Stimulated activated CD8-positive, alpha-beta memory T cell treated with anti-CD3 and anti-CD28 coated beads, Interleukin-4, amount 100 ng/mL, for 48 hours (primary cell): ENCODE measurements around the gene PTPRN2.
"Not testable (repeated sequence)": the region's sequence is repeated elsewhere in the genome, so short reads cannot be mapped to it uniquely, and the experiment has no call there.

Experiments used
- DNase-seq: peaks from one replicate; pipeline ENCODE4 v3.0.0-alpha.2; 2020

Gene PTPRN2

DNA sequence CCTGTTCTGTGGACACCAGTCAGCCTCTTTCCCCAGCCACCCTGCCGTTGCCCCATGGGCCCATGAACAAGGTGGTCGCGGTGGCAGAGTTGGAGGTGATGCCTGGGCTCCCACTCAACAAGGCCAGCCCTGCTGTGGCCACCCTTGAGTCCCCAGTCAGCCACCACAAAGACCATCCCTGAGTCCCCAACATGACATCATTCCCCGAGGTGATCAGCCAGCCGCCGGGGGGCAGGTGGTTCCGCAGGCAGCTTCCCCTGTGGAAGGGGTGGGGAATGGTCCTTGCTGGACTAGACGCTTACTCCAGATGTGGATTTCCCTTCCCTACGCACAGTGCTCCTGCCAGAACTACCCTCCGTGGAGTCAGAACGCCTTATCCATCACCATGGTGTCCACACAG lies 271.7 kb downstream of the PTPRN2 start:
- no peak for DNase-seq

GRCh38 chr7:158315326-158315725 lies 272.3 kb downstream of the PTPRN2 start:
- DNase-seq = no peak

DNA sequence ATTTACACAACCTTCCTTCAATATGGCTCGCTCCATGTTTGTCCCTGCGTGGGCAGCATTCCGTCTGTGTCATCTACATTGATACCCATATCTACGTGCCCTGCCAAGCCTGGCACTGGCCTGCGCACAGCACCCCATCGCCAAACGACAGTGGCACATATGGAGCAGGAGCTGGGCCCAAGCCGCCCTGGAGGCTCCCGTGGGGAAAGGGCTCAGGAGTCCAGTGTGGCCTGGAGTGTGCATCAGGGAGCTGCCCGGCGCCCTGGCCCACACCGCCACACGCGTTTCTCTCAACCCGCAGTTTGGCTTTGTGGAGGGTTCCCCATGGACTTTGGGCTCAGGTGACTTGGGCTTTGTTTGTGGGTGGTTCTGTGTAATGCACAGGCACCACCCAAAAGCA lies 273.2 kb downstream of the PTPRN2 start:
- DNase-seq = no peak

GRCh38 chr7:158313931-158314330 lies 273.7 kb downstream of the PTPRN2 start:
- DNase-seq = no peak

- DNase-seq = no peak
Measured at GRCh38 chr7:158312789-158313188, 274.8 kb downstream of the PTPRN2 start.

GRCh38 chr7:158311791-158312190 lies 275.8 kb downstream of the PTPRN2 start:
- DNase-seq = no peak

DNA sequence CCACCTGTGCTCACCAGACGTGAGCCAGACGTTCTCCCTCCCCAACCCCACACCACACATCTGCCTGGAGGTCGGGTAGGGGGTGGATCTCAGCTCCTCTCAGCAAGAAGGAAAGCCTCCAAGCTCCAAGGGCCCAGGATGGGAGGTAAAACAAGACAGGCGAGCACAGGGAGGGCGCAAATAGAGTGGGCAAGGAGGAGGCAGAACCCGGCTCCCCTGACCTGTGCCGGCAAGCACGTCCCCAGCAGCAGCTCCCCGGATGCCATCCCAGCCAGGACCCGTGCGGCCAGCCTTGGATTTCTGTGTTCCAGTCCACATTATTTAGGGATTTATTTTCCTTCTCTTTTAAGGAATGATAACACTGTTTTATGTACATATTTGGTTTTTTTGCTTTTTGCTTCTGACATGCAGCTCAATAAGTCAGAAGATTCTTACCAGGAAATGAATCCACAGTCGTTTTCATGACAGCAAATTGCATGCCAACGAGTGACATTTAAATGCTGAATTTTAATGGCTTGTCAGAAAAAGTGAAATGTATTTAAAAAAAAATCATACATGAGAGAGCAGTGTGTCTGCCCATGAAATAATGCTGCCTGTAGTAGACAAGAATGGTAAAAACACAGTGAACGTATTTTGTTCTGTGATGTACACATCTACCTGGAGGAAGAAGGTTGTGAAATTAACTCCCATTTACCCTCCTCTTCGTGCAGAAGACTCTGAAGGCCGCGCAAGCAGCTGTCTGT lies 276.5 kb downstream of the PTPRN2 start:
- no peak for DNase-seq

DNA sequence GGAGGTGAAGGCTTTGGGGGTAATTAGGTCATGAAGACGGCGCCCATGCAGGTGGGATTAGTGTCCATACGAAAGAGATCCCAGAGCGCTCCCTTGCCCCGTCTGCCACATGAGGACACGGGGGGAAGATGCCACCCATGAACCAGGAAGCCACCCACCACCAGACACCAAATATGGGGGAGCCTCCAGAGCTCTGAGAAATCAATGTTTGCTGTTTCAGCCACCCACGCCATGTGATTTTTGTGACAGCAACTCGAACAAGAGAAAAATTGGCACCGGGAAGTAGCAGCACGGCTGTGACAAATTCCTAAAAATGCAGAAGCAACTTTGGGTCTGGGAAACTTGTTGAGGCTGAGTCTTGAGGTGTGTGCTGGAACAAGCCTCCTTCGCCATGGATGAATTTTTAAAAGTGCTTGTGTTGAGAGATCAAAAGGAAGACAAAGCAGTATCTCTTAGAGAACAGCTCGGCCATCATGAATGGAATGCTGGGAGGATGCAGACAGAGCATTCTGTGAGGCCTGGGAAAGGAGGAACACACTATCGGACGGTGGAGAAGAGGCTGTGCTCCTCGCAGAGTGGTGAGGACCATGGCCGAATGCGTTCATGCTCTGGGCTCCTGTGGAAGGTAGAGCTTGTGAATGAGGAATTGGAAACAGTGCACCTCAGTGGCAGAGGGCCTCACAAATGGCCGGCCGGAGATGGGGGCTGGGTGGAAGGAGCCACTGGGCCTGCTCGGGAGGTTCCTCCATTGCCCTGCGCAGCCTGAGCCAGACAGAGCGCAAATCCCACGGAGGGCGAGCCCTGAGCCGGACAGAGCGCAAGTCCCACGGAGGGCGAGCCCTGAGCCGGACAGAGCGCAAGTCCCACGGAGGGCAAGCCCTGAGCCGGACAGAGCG lies 277.5 kb downstream of the PTPRN2 start:
- DNase-seq = no peak

DNA sequence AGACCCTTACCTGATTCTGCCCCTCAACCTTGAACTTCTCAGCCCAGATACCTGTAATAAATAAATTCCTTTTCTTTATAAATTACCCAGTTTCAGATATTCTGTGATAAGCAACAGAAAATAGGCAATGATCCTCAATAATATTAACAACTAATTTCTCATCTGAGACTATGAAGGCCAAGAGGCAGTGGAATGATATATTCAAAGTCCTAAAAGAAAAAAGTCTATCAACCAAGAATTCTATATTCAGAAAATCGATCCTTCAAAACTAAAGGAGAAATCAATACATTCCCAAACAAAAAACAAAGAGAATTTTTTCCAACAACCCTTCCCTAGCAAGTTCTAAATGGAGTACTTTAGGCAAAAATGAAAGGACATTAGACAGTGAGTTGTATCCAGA lies 279.6 kb downstream of the PTPRN2 start:
- no peak for DNase-seq

DNA sequence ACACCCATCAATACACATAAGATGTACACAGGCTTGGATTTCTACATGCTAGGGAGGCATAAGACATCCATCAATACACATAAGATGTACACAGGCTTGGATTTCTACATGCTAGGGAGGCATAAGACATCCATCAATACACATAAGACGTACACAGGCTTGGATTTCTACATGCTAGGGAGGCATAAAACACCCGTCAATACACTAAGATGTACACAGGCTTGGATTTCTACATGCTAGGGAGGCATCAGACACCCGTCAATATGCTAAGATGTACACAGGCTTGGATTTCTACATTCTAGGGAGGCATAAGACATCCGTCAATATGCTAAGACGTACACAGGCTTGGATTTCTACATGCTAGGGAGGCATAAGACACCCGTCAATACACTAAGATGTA lies 283.6 kb downstream of the PTPRN2 start:
- not testable (repeated sequence) for DNase-seq

DNA sequence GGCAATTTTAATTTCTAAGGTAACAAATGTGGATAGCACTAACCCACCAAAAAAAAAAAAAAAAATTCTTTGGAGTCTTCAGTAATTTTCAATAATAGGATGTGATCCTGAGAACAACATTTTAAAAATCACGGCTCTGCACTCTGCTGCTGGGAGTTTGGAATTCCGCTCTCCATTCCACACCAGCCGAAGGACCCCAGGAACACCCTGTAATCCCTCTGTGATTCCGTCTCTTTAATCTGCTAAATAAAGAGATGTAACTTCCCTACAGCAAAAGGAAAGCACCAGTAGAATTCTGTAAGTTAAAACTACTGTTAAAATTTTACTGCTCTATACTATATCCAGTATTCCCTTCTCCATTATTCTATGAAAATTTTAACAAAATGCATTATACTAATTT lies 284.5 kb downstream of the PTPRN2 start:
- DNase-seq = no peak

GRCh38 chr7:158302274-158303070 lies 285.2 kb downstream of the PTPRN2 start:
- DNase-seq = no peak

DNA sequence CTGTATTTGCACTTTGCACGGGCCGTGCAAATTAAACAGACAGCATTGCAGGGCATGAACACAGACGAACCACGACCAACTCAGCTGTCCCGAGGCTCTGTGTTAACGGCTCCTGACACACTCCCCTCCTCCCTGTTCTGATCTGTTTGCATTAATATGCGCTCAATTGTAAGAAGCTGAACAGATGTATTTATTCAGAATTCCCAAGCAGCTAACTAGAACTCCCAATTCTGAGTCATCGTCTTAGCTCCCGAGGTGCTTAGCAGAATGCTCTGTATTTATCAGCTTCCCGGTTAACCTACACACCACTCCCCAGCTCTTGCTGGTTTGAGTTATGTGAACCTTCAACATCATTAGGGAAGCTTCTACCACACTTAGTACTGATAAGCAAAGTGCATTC lies 286.4 kb downstream of the PTPRN2 start:
- DNase-seq = no peak

GRCh38 chr7:158300427-158300826 lies 287.2 kb downstream of the PTPRN2 start:
- DNase-seq = no peak

- DNase-seq = no peak
Measured at GRCh38 chr7:158299607-158300006, 288.0 kb downstream of the PTPRN2 start.

DNA sequence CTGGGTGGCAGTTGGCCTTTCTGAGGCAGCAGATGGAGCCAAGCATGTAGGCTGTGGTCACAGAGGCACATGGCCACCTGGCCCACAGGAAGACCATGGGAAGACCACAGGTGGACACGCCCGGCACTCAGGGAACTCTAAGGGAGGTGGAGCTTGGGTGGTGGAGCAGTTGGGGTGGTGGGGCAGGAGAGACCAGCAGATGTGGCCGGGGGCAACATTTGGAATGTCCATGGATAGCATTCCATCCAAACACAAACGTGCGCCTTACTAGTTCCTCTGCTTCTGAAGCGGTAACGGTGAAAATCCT lies 290.9 kb downstream of the PTPRN2 start:
- no peak for DNase-seq

DNA sequence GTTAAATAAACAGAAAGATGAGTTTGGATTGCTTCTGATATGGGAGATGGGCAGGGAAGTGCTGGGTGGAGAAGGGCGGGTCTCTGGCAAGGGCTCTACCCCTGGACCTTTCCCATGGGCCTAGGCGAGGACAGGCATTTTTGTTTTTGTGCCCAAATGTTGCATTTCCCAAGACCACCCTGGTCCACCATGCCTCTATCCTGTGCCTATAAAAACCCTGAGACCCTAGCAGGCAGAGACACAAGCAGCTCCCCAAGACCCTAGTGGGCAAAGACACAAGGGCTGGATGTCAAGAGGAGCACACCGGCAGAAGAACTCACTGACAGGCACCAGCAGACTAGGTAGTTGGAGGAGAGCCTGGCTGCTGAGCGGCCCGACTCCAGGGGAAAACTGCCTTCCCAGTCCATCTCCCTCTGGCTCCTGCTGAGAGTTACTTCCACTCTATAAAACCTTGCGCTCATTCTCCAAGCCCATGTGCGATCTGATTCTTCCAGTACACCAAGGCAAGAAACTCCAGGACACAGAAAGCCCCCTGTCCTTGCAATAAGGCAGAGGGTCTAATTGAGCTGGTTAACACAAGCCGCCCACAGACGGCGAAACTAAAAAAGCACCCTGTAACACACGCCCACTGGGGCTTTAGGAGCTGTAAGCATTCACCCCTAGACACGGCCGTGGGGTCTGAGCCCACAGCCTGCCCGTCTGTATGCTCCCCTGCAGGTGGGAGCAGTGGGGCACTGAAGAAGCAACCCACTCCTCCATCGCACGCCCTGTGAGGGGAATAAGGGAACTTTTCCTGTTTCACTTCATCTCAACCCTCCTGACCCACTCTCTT lies 291.4 kb downstream of the PTPRN2 start:
- DNase-seq = no peak

DNA sequence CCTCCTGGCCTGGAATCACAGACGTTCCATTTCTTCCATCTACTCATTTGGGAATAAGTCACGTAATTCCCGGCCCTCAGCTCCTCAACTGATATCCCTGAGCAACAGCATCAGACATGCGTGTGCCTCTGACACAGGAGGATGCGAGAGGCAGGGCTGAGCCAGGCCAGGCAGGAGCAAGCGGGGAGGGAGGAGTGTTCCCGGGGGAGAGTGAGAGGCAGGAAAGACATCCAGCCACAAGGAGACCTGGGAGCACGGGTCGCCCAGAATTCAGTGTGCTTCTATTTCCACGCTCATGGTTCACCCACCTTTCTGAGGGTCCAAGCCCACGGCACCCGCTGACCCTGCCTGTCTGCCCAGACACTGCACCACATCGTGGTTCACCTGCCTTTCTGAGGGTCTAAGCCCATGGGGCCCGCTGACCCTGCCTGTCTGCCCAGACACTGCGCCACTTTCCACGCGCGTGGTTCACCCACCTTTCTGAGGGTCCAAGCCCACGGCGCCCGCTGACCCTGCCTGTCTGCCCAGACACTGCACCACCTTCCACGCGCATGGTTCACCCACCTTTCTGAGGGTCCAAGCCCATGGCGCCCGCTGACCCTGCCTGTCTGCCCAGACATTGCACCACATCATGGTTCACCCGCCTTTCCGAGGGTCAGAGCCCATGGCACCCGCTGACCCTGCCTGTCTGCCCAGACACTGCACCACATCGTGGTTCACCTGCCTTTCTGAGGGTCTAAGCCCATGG lies 293.0 kb downstream of the PTPRN2 start:
- not testable (repeated sequence) for DNase-seq

DNA sequence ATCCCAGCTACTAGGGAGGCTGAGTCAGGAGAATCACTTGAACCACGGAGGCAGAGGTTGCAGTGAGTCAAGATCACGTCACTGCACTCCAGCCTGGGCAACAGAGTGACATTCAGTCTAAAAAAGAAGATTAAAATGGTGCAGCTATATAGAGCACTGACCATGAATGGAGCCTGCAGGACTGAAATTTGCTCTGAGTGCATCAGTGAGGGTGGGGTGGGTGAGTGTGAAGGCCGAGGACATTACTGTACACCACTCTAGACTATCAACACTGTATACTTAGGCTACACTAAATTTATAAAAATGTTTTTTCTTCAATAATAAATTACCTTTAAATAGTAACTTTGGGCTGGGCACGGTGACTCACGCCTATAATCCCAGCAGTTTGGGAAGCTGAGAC lies 294.7 kb downstream of the PTPRN2 start:
- no peak for DNase-seq

DNA sequence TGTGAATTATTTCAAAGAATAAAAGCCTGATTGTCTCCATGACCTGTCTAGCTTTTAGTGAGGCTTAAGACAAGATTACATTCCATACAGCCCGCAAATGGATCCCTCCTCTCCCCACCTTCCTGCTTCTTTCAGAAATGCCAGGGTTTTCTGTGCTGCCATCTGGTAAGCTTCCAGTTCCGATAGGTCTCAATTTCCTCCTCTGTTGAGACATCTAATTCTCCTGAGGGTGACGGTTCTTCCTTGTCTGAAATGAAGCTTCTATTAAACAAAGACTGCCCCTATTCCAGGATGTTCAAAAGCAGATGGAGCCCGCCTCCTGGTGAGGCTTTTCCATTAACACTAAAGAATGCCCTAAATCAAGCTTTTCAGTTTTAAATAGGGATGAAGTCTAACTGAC lies 295.6 kb downstream of the PTPRN2 start:
- DNase-seq = no peak

- no peak for DNase-seq
Measured at GRCh38 chr7:158289761-158290523, 297.7 kb downstream of the PTPRN2 start.
